ENCODE results near the gene ANGPTL4. TPM values are rescaled to one million over a fixed set of nuclear protein-coding genes. Genes with fewer than 3 reads are reported as not detected.

Gene ANGPTL4
- total and polyA plus RNA-seq, 2 of the 13 experiments (the other 11 are each of a cell fraction or from before 2014, with no cell fraction given): 0.80 to 21.7 TPM

DNA sequence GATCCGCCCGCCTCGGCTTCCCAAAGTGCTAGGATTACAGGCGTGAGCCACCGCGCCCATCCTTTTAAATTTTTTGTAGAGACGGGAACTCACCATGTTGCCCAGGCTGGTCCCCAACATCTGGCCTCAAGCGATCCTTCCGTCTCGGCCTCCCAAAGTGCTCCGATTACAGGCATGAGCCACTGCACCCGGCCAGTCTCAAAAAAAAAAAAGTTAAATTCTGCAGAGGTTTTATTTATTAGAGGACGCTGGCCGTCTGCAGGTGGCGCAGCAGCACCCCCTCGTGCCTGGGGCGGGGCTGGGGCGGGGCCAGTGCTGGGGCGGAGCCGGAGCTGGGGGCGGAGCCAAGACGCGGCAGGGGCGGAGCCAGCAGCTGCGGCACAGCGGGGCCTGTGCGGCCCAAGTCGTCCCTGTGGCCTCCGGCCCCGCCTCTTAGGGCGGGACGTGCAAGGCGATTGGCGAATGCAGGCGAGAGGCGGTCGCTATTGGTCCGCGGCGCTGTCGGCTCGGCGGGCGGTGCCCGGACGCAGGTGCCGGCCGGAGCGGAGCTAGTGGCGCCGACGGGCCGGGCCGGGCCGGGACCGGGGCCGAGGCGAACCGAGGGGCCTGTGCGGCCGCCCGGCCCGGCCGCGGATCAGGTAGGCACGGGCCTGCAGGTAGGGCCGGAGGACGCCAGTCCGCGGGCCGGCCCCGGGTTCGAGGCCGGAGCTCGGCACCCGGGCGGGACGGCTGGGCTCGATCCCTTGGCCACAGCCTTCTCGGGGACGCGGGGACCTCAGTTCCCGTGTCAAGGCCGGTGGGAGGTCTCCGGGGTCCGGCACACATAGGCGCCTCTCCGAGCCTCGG is 49.1 kb downstream of the ANGPTL4 start, which contains the start of gene MARCHF2 (continued):
- TF ChIP-seq PRDM4 (CRISPR knock-in tag; IDR thresholded peaks at IDR 0.05; ENCODE audit: borderline replicate concordance): no peak
- TF ChIP-seq NFAT5 (CRISPR knock-in tag; IDR thresholded peaks at IDR 0.05): no peak
- TF ChIP-seq IKZF4 (CRISPR knock-in tag; IDR thresholded peaks at IDR 0.05; ENCODE audit: borderline replicate concordance, low read depth, not compliant biosample characterization): no peak
- TF ChIP-seq MBD4 (IDR thresholded peaks at IDR 0.05; ENCODE audit: borderline replicate concordance, low read length): no peak
- TF ChIP-seq ZNF44 (CRISPR knock-in tag; IDR thresholded peaks at IDR 0.05): no peak
- TF ChIP-seq ZNF546 (CRISPR knock-in tag; conservative IDR thresholded peaks at IDR 0.05): no peak
- TF ChIP-seq PLRG1 (conservative IDR thresholded peaks at IDR 0.05): no peak
- TF ChIP-seq NFIB (CRISPR knock-in tag; IDR thresholded peaks at IDR 0.05; ENCODE audit: borderline replicate concordance): no peak
- TF ChIP-seq ZNF280B (CRISPR knock-in tag; IDR thresholded peaks at IDR 0.05; ENCODE audit: borderline replicate concordance): no peak
- TF ChIP-seq CTCF (CRISPR knock-in tag; IDR thresholded peaks at IDR 0.05): peak; percentile 70
- TF ChIP-seq NCOA2 (CRISPR knock-in tag; IDR thresholded peaks at IDR 0.05): no peak
- TF ChIP-seq TAF1 (CRISPR knock-in tag; IDR thresholded peaks at IDR 0.05): no peak
- TF ChIP-seq NFATC3 (CRISPR knock-in tag; IDR thresholded peaks at IDR 0.05): no peak
- TF ChIP-seq ZFP36 (IDR thresholded peaks at IDR 0.05; ENCODE audit: borderline replicate concordance, low read depth, low read length, partially characterized antibody): no peak
- no peak for TF ChIP-seq ZNF136 (CRISPR knock-in tag; IDR thresholded peaks at IDR 0.05; ENCODE audit: low read depth)
- TF ChIP-seq MTF1 (CRISPR knock-in tag; IDR thresholded peaks at IDR 0.05): no peak
